ENCODE results near the gene ZPLD1.

ZPLD1 gene

GRCh38 chr3:102434715-102435114 lies at the start of gene ZPLD1:
TSS of gene ZPLD1 (plus strand) at chr3:102435015. CDS start at chr3:102438488, 3,473 bp downstream.
- Histone ChIP-seq H3K27me3 (ENCODE audit: insufficient read depth, low read length, poor library complexity, severe bottlenecking) (no peaks in the 10 kb centered on the region), H3K4me3 (ENCODE audit: low read length, poor library complexity, severe bottlenecking) (no peak within 1 kb of the TSS), H3F3A (ENCODE audit: low read depth) (no peaks in the 10 kb centered on the region), H4K20me1 (ENCODE audit: insufficient read depth, low read length, poor library complexity, severe bottlenecking) (no peaks in the 10 kb centered on the region), H3K4me1 (ENCODE audit: insufficient read depth, low read length, poor library complexity, severe bottlenecking) (no peaks in the 10 kb centered on the region), H2AFZ (ENCODE audit: low read length) (no peak within 1 kb of the TSS), H3K36me3 (ENCODE audit: insufficient read depth, low read length) (no peaks in the 10 kb centered on the region), H3K79me2 (ENCODE audit: insufficient read depth, low read length) (no peaks in the 10 kb centered on the region), H3K9me2 (replicated peaks; ENCODE audit: low read depth, low read length) (no peaks in the 10 kb centered on the region), H3K4me2 (ENCODE audit: low read depth, low read length, poor library complexity, severe bottlenecking) (no peak within 1 kb of the TSS), H3K9me3 (ENCODE audit: insufficient read depth, low read depth, low read length) (no peaks in the 10 kb centered on the region), H3K9ac (ENCODE audit: low read depth, low read length, poor library complexity, severe bottlenecking) (no peak within 1 kb of the TSS)
- TF ChIP-seq EZH2phosphoT487 (IDR thresholded peaks at IDR 0.05; ENCODE audit: borderline replicate concordance), result no peak
- TF ChIP-seq CTCF (conservative IDR thresholded peaks at IDR 0.05; ENCODE audit: low read length), result no peak

DNA sequence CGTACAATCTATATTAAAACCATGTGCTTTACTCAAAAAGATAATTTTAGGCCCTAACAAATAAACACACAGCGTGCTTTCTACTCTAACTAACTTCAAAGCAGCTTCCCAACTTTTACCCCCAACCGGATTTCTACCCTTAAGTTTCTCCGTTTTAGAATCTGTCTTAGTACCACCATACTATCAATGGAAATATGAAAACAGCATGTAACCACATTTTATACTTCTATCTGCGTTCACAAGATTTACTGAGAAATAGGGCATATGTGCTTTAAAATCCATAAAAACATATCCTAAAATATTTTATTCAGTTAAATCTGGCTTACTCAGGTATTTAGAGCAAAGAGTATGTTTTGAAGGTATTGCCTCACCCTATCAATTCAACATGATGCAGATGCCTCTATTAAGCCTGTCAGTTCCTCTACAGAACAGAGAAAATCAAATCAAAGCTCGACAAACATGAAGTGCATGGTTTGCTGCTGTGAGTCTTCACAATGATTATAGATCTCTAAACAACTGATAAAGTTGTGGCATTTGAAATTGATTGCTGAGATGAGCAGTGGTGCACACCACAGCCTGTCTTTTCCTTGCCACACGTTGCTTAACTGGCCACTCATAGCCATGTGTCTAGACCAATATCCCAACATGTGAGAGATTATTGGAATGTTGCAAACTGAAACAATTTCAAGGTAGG lies 44.5 kb upstream of the ZPLD1 start:
- no peak for TF ChIP-seq CTCF (conservative IDR thresholded peaks at IDR 0.05; ENCODE audit: low read length)
- no peak for TF ChIP-seq EZH2phosphoT487 (IDR thresholded peaks at IDR 0.05; ENCODE audit: borderline replicate concordance)
- Histone ChIP-seq H3K4me1 (ENCODE audit: insufficient read depth, low read length, poor library complexity, severe bottlenecking) (no peaks in the 10 kb centered on the region), H3F3A (ENCODE audit: low read depth) (no peaks in the 10 kb centered on the region), H3K79me2 (ENCODE audit: insufficient read depth, low read length) (no peaks in the 10 kb centered on the region), H2AFZ (ENCODE audit: low read length) (no peak overlapping the region), H3K36me3 (ENCODE audit: insufficient read depth, low read length) (no peaks in the 10 kb centered on the region), H3K9me3 (ENCODE audit: insufficient read depth, low read depth, low read length) (no peaks in the 10 kb centered on the region), H3K4me3 (ENCODE audit: low read length, poor library complexity, severe bottlenecking) (no peak overlapping the region), H4K20me1 (ENCODE audit: insufficient read depth, low read length, poor library complexity, severe bottlenecking) (no peaks in the 10 kb centered on the region), H3K9me2 (replicated peaks; ENCODE audit: low read depth, low read length) (no peaks in the 10 kb centered on the region), H3K4me2 (ENCODE audit: low read depth, low read length, poor library complexity, severe bottlenecking) (no peak overlapping the region), H3K27me3 (ENCODE audit: insufficient read depth, low read length, poor library complexity, severe bottlenecking) (no peaks in the 10 kb centered on the region), H3K9ac (ENCODE audit: low read depth, low read length, poor library complexity, severe bottlenecking) (no peak overlapping the region)

- no peaks in the 10 kb centered on the region for H3K79me2 ChIP-seq (ENCODE audit: insufficient read depth, low read length)
- no peaks in the 10 kb centered on the region for H3K36me3 ChIP-seq (ENCODE audit: insufficient read depth, low read length)
- no peak overlapping the region for H3K4me3 ChIP-seq (ENCODE audit: low read length, poor library complexity, severe bottlenecking)
- H3K9me3 ChIP-seq (ENCODE audit: insufficient read depth, low read depth, low read length), result no peaks in the 10 kb centered on the region
- H3K4me2 ChIP-seq (ENCODE audit: low read depth, low read length, poor library complexity, severe bottlenecking), result no peak overlapping the region
- no peaks in the 10 kb centered on the region for H3K4me1 ChIP-seq (ENCODE audit: insufficient read depth, low read length, poor library complexity, severe bottlenecking)
- H3F3A ChIP-seq (ENCODE audit: low read depth), result no peaks in the 10 kb centered on the region
- no peaks in the 10 kb centered on the region for H4K20me1 ChIP-seq (ENCODE audit: insufficient read depth, low read length, poor library complexity, severe bottlenecking)
- no peak for TF ChIP-seq CTCF (conservative IDR thresholded peaks at IDR 0.05; ENCODE audit: low read length)
- no peak for TF ChIP-seq EZH2phosphoT487 (IDR thresholded peaks at IDR 0.05; ENCODE audit: borderline replicate concordance)
- H2AFZ ChIP-seq (ENCODE audit: low read length), result no peak overlapping the region
- H3K9me2 ChIP-seq (replicated peaks; ENCODE audit: low read depth, low read length), result no peaks in the 10 kb centered on the region
- no peak overlapping the region for H3K9ac ChIP-seq (ENCODE audit: low read depth, low read length, poor library complexity, severe bottlenecking)
- H3K27me3 ChIP-seq (ENCODE audit: insufficient read depth, low read length, poor library complexity, severe bottlenecking), result no peaks in the 10 kb centered on the region
Observed at GRCh38 chr3:102390916-102391315, 43.9 kb upstream of the ZPLD1 start.
